ENCODE measurements around the gene MYBL2. TPM values are rescaled to one million over a fixed set of nuclear protein-coding genes. Genes with fewer than 3 reads are reported as not detected.

MYBL2 gene
- total RNA-seq, 1 donor from 2014 or later = 26.6 TPM

DNA sequence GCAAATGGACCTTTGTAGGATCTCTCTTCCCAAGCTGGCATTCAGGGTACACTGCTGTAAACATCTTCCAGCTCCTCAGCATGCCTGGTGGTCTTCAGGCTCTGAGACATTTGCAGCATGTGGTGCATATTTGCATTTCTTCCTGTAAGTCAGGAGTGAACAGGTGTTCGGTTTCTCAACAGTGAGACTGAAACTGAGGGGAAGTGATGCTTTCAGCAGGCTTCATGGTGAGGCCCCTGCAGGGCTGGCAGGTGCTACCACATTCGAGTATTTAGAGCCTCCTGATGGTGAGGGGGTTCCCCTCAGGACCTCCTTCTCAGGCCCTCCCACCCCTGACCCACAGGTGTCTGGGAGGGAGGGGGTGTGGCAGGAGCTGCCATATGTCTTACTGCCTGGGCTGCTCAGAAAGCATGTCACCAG lies 15.1 kb downstream of the MYBL2 start:
- no peak for DNase-seq (ENCODE audit: low read depth, low spot score)

DNA sequence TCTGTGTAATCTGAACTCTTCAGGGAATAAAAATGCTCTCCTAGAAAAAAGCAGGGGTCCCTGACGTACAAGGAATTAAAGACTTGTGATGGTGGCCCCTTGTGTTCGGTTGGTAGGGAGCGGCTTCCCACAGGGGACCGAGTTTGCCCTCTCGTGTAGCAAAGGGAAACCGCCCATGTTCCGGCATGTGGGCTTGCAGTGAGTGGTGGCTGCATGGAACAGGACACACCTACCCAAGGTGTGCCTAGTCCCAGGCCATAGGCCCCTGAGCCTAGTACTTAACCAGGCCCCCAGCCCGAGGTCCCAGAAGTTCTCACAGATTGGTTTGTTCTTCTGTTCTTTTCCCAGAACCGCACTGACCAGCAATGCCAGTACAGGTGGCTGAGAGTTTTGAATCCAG lies 15.5 kb downstream of the MYBL2 start:
- DNase-seq (ENCODE audit: low read depth, low spot score) = no peak

DNA sequence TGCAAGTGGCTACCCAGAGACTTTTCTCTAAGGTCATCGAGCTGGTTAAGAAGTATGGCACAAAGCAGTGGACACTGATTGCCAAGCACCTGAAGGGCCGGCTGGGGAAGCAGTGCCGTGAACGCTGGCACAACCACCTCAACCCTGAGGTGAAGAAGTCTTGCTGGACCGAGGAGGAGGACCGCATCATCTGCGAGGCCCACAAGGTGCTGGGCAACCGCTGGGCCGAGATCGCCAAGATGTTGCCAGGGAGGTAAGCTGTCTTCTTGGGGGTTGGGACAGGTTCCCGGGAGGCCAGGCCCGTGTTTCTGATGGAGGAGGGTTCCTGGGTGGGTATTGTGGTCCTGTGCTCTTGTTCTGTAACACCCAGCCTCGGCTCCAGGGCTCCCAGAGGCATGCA lies 19.9 kb downstream of the MYBL2 start:
- no peak for DNase-seq (ENCODE audit: low read depth, low spot score)

DNA sequence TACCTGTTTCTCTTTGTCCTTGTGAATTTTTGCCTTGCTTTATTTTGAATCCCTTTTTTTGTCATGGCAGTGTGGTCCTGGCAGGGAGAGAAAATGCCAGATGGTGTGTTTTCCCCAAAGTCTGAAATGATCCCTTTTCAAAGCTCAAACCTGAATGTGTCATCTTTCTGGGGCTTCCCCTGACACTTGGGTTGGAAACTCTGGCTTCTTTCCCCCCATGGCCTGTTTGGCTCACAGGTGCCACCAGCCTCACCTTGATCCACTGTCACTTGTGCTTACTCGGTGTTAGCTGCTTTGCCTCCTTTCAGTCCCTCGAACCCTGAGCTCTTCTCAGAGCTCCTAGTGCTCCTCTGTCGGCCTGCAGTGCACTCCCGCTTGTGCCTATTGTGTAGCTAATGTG lies 22.3 kb downstream of the MYBL2 start:
- DNase-seq (ENCODE audit: low read depth, low spot score) = no peak

DNA sequence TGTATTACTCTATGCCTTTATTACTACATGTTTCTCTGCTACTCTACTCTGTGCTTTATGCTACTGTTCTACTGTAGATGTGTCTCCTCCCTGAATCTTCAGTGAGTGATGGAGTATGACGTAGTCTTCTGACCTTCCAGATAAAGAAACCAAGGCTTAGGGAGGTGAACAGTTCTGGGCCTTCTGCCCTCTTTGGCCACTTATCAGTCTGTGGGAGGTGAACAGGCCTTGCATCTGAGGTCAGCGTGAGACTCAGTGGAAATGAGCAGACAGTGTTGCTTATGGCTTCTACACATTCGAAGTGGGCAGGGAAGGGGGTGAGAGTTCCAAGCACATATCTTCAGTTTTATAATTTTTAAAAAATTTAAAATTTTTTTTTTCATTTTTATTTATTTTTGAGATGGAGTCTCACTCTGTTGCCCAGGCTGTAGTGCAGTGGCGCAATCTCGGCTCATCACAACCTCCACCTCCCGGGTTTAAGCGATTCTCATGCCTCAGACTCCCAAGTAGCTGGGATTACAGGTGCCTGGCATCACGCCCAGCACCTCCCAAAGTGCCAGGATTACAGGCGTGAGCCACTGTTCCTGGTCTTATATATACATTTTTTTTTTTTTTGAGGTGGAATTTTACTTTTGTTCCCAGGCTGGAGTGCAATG lies 24.2 kb downstream of the MYBL2 start:
- DNase-seq (ENCODE audit: low read depth, low spot score) = no peak

DNA sequence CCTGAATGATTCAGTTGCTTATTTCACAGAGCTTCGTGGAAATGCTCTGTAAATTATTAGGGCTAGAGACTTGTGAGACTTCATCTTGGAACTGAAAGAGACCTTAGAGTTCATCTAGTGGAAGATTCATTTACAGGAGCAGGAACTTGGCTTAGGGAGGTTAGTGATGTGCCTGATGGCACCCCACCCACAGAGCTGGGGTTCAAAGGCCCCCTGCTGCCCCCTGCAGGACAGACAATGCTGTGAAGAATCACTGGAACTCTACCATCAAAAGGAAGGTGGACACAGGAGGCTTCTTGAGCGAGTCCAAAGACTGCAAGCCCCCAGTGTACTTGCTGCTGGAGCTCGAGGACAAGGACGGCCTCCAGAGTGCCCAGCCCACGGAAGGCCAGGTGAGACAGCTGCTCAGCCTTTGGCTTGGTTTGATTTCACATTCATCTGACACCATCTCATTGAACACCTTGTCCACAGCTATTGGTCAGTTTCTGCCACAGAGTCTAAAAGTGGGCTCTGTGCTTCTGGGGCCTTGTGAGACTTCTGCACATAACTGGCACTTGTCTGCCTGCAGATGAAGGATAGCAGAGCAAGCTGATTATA lies 25.1 kb downstream of the MYBL2 start:
- no peak for DNase-seq (ENCODE audit: low read depth, low spot score)

DNA sequence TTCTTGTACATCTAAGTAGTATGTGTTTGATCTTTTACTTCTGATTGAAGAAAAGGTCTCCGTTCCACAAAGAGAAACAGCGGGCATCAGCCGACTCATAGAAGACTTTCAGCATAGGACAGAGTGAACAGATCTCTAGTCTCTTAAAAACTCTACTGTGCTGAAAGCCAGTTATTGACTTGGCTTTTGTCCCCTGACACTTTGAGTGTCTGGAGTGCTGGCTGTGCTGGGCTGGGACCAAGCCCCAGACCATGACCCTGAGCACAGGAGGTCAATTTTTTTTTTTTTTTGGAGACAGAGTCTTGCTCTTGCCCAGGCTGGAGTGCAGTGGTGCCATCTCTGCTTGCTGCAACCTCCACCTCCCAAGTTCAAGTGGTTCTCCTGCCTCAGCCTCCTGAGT lies 27.8 kb downstream of the MYBL2 start:
- no peak for DNase-seq (ENCODE audit: low read depth, low spot score)

DNA sequence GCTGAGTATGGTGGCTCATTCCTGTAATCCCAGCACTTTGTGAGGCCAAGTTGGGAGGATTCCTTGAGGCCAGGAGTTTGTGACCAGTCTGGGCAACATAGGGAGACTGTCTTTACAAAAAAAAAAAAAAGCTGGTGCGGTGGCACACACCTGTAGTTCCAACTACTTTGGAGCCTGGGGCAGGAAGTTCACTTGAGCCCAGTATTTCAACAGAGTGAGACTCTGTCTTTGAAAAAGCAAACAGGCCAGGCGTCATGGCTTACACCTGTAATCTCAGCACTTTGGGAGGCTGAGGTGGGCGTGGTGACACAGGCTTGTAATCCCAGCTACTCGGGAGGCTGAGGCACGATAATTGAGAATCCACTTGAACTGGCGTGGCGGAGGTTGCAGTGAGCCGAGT lies 28.7 kb downstream of the MYBL2 start:
- DNase-seq (ENCODE audit: low read depth, low spot score) = no peak

DNA sequence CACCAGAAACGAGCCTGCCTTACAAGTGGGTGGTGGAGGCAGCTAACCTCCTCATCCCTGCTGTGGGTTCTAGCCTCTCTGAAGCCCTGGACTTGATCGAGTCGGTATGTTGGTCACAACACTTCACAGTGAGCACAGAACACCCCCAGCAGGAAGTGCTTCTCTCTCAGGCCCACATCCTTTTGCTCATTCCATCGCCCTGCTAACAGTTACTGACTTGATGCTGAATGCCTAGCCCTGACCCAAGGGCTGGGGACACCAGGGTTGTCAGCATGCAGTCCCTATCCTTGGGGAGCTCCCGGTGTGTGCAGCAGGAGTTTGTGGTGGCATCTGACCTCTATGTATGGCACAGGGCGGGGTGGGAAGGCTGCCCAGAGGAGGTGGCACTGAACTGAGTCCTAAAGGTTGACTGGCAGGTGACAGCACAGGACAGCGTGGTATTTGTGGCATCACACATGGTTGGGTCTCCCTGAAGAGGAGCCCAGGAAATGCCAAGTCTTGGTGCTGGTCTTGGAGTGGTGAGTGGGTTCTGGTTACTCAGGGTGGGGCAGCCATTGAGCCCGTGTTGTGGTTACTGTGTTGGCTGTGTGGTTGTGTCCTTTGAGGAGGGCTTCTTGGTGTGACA lies 33.1 kb downstream of the MYBL2 start:
- DNase-seq (ENCODE audit: low read depth, low spot score) = no peak

DNA sequence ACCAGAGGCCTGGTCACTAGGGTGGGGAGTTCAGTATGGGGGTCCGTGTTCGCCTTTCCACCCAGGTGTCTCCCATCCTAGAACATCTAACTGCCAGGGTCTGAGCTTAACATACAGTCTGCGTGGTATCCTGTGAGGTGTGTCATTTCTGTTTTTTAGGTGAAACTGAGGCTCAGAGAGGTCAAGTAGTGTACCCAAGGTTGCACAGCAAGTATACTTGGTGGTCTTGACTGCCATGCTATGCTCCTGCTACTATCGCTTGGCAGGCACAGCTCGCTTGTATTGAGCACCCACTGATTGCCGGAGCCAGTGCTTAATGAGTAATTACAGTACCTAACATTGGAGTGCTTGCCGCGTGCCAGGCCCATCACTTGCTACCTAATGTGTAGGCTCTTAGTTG lies 33.7 kb downstream of the MYBL2 start:
- DNase-seq (ENCODE audit: low read depth, low spot score) = no peak

DNA sequence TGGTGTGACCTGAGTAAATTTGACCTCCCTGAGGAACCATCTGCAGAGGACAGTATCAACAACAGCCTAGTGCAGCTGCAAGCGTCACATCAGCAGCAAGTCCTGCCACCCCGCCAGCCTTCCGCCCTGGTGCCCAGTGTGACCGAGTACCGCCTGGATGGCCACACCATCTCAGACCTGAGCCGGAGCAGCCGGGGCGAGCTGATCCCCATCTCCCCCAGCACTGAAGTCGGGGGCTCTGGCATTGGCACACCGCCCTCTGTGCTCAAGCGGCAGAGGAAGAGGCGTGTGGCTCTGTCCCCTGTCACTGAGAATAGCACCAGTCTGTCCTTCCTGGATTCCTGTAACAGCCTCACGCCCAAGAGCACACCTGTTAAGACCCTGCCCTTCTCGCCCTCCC lies 35.6 kb downstream of the MYBL2 start:
- DNase-seq (ENCODE audit: low read depth, low spot score) = no peak

DNA sequence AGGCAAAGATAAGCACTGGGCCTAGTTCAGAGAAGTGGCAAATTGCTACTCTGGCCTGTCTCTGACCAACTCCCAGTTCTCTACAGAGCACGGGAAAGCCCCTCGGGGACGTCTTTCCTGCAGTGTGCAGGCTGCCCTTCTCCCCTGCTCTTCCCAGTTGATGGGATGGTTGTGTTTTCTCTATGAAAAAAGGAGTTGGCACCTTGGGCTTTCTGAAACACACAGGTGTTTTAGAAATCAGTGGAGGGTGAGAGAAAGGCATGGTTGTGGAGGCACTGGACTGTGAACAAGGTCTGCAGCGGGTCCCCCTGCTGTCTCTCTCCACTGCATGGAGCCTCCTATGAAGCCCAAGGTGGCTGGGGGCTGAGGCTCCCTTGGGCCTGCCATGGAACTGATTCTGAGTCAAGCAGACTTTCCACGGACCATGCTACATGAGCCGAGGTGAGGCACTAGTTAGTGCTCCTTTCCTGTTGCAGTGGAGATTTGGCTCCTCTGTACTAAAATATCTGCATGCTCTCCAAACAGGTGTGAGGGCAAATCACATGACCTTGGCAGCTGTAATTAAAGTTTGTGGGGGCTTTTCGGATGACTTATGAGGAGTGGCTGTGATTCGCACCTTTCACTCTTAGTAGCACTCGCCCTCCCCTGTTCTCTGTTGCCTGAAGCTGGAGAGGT lies 43.6 kb downstream of the MYBL2 start:
- DNase-seq (ENCODE audit: low read depth, low spot score) = no peak

DNA sequence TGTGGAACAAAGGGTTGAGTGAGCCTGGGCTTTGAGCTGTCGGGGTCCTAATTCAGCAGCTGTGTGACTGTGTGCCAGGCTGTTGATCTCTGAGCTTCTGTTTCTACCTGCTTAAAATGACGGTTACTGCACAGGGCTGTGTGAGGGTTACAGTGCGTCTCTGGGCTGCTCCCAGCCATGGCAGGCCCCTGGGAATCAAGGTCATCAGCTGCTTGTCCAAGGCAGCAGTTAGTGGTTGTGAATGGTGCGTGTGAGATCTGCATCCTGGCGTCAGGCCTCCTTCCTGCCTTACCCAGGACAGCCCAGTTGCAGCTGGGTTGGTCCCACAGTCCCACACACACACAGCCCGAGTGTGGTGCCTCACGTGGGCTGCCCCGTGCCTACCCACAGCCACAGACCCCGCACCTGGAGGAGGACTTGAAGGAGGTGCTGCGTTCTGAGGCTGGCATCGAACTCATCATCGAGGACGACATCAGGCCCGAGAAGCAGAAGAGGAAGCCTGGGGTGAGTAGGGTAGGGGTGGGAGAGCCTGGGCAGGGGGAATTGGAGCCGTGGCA lies 44.3 kb downstream of the MYBL2 start:
- DNase-seq (ENCODE audit: low read depth, low spot score) = no peak

DNA sequence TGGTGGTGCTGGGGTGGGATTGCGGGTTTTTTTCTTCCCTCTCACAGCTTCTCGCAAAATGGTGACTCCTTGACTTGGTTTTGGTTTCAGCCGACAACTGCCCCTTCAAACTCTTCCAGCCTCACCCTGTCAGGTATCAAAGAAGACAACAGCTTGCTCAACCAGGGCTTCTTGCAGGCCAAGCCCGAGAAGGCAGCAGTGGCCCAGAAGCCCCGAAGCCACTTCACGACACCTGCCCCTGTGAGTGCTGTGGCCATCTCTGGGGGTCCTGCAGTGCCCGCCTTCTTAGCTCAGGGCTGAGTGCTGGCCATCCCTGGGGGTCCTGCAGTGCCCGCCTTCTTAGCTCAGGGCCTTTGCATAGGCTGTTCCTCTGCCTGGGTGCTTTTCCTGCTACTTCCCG lies 48.1 kb downstream of the MYBL2 start:
- no peak for DNase-seq (ENCODE audit: low read depth, low spot score)

DNA sequence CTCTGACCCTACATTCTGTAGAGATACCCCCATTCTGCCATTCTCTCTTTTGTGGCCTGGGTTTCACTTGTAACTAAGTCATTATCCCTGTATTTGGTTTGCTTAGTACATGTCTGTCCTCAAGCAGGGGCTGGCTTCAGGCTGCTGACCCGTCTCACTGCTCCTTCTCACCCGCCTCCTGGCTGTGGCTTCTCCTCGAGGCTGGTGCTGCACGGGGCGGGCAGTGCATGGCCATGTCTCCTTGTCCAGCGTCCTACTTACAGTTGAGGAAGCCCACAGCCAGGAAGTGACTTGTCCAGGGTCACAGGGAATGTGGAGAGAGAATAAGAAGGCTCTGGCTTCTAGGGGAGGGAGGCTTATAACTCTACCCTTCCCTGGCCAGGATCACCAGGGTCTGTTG lies 48.6 kb downstream of the MYBL2 start:
- DNase-seq (ENCODE audit: low read depth, low spot score) = no peak

DNA sequence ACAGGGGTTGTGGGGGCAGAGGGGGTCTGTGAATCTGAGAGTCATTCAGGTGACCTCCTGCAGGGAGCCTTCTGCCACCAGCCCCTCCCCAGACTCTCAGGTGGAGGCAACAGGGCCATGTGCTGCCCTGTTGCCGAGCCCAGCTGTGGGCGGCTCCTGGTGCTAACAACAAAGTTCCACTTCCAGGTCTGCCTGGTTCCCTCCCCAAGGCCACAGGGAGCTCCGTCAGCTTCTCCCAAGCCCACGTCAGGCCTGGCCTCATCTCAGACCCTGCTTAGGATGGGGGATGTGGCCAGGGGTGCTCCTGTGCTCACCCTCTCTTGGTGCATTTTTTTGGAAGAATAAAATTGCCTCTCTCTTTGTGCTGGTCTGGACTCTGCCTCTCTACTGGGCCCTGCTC lies 49.2 kb downstream of the MYBL2 start:
- no peak for DNase-seq (ENCODE audit: low read depth, low spot score)

DNA sequence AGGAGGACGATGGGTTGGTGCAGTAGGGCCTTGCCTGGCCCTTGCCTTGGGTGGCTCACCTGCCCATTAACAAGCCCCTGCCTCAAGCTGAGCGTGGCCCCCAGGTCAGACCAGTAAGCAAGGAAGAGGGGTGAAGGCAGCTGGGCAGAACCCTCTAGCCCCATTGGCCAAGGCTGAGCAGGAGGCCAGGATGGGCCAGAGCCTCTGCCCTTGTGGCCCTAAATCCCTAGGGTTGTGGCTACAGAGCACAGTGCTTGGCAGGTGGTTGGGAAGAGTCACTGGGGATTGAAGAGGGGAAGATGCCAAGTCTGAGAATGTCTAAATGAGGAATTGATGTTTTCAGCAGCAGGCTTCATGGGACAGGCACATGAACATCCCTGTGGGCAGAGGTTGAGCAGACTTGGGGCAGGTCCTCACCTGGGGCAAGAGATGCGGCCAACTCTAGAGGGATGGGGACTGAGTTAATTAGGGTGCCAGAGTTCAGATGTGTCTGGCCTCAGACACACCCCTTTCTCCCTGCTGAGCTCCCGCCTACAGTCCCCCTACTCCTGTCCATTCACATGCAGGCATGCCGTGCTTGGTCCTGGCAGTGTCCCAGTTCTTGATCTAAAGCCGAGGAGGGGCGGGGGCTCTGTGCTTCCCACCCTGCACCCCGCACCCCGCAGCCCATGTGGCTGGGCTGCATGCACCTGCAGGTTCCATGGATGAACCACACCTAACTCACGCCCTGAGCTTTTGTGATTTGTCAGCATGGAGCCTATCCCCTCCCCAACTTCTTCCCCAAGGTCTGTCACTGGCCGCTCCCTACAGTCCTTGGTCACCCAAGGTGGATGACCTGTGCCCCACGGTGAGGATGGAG lies 50.1 kb downstream of the MYBL2 start:
- DNase-seq (ENCODE audit: low read depth, low spot score) = no peak

DNA sequence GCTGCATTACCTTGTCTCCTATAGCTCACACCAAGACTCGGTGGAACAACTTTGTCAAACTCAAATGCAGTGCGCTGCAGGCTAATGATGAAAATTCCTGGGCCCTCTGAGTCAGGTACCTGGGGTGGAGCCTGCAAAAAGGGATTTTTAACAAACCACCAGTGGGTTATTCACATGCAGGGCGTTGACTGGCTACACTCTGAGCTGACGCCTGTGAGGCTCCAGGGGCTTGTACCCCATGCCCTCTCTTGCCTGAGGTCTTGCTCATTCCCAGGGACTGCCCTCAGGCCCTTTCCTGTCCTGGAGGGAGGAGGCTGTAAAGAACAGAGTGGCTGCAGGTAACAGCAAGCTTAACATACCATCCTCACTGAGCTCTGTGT lies 50.7 kb downstream of the MYBL2 start:
- DNase-seq (ENCODE audit: low read depth, low spot score) = no peak

DNA sequence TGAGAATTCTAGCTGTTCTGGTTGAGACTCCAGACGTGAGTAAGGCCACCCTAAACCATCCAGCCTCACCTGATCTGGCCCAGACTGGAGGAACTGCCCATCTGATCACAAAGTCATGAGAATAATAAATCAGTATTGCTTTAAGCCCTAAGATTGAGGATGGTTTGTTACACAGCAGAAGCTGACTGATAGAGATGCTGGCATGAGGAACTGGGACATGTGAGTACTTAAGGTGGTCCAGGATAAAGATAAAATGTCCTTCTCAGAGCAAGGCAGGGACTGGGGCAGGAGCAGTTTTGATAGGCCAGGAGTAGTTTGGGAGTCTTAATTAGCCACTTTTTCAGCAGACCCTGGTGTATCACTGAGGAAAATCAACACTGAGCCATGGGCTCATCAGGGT lies 53.1 kb downstream of the MYBL2 start:
- no peak for DNase-seq (ENCODE audit: low read depth, low spot score)

DNA sequence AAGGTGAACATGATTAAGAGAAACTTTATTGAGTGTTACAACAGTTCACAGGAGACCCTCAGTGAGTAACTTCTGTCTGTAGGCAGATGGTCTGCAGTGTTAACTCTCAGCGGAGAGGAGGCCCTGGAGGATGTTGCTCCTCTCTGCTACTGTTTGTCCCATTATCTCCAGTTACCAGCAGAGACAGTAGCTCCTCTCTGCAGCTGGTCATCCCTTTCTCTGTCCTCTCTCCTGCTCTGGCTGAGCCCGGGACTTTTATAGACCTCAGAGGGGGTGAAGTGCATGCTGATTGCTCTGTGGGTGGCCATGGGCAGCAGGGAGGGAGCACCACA lies 54.1 kb downstream of the MYBL2 start:
- no peak for DNase-seq (ENCODE audit: low read depth, low spot score)

DNA sequence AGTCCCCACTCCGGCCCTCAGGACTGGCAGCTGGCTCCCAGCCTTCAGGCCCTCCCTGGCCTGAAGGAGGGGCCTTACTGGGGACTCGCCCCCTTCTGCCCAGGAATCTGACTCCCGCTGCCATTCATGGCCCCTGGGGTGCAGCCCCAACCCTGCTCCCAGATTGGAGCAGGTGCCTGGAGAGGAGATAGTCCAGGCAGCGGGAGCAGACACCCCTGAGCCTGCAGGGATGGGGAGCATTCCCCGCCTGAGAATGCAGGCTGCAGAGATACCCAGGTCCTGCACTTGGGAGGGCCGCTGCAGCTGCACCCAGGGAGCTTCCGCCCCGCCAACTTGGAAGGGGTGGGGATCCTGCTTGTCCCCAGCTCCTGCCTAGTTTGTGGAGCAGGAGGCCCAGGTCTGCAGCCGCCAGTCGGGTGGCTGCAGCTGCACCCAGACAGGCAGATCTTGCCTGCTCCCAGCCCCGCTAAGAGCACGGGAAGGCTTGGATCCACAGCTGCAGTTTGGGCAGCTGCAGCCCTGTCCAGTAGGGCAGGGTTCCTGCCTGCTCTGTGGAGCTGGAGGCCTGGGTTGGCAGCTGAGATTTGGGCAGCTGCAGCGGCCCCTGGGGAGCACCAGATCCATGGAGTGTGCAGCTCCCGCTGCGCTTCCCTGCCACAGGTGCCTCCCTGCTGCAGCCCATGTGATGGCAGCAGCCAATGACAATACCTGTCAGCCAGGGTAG lies 54.7 kb downstream of the MYBL2 start:
- no peak for DNase-seq (ENCODE audit: low read depth, low spot score)

All from pulmonary artery endothelial cell (primary cell).